ENCODE measurements around the gene ANKRD29. TPM values are rescaled to one million over a fixed set of nuclear protein-coding genes. Genes with fewer than 3 reads are reported as not detected.

ANKRD29 gene
- total RNA-seq, 3 donors from 2014 or later = 1.5 to 3.3 (median 1.9) TPM

- intact Hi-C loops (cut with DNase I, micrococcal nuclease) = loop anchor here in 1 of 2 donors (10.0 kb wide), 1 partner anchor 95 kb away; no protein-coding TSS in a partner anchor
- TF ChIP-seq CTCF (IDR thresholded peaks at IDR 0.05) = no peak
- Histone ChIP-seq H3K4me3 (no peak overlapping the region), H3K9me3 (no peaks in the 10 kb centered on the region), H3K36me3 (ENCODE audit: low read depth) (no peaks in the 10 kb centered on the region), H3K4me1 (ENCODE audit: low read depth) (no peaks in the 10 kb centered on the region)
- no peak for DNase-seq
- ATAC-seq = peak; percentile 70
Measured at GRCh38 chr18:23609390-23610023, 53.2 kb downstream of the ANKRD29 start.

GRCh38 chr18:23608211-23608610 is 54.5 kb downstream of the ANKRD29 start:
- no peaks in the 10 kb centered on the region for H3K36me3 ChIP-seq (ENCODE audit: low read depth)
- H3K4me1 ChIP-seq (ENCODE audit: low read depth) = no peaks in the 10 kb centered on the region
- no peak for TF ChIP-seq CTCF (IDR thresholded peaks at IDR 0.05)
- H3K4me3 ChIP-seq = no peak overlapping the region
- intact Hi-C loops (cut with DNase I, micrococcal nuclease) = no loop called here
- no peak for ATAC-seq
- H3K9me3 ChIP-seq = no peaks in the 10 kb centered on the region
- no peak for DNase-seq

GRCh38 chr18:23605941-23606340 is 56.8 kb downstream of the ANKRD29 start:
- Histone ChIP-seq H3K36me3 (ENCODE audit: low read depth) (no peaks in the 10 kb centered on the region), H3K4me1 (ENCODE audit: low read depth) (no peaks in the 10 kb centered on the region), H3K4me3 (no peak overlapping the region), H3K9me3 (no peaks in the 10 kb centered on the region)
- TF ChIP-seq CTCF (IDR thresholded peaks at IDR 0.05) = no peak
- ATAC-seq (no peak), DNase-seq (no peak)
- intact Hi-C loops (cut with DNase I, micrococcal nuclease) = no loop called here

- no peak for ATAC-seq
- no peaks in the 10 kb centered on the region for H3K36me3 ChIP-seq (ENCODE audit: low read depth)
- H3K4me1 ChIP-seq (ENCODE audit: low read depth) = no peaks in the 10 kb centered on the region
- no peaks in the 10 kb centered on the region for H3K9me3 ChIP-seq
- intact Hi-C loops (cut with DNase I, micrococcal nuclease) = no loop called here
- no peak overlapping the region for H3K4me3 ChIP-seq
- TF ChIP-seq CTCF (IDR thresholded peaks at IDR 0.05) = no peak
- DNase-seq = no peak
Measured at GRCh38 chr18:23599809-23600208, 62.9 kb downstream of the ANKRD29 start.

GRCh38 chr18:23596183-23596582 is 66.5 kb downstream of the ANKRD29 start:
- DNase-seq (no peak), ATAC-seq (peak; percentile 9)
- intact Hi-C loops (cut with DNase I, micrococcal nuclease) = no loop called here

More at GRCh38 chr18:23596183-23596582, 66.5 kb downstream of the ANKRD29 start:
- no peaks in the 10 kb centered on the region for H3K9me3 ChIP-seq
- no peaks in the 10 kb centered on the region for H3K36me3 ChIP-seq (ENCODE audit: low read depth)
- H3K4me3 ChIP-seq = no peak overlapping the region
- no peaks in the 10 kb centered on the region for H3K4me1 ChIP-seq (ENCODE audit: low read depth)
- no peak for TF ChIP-seq CTCF (IDR thresholded peaks at IDR 0.05)
